Activated T-cell treated with anti-CD3 and anti-CD28 coated beads, Interleukin-2, amount 50 U/mL, for 72 hours (primary cell): ENCODE data around the gene RUFY1. TPM values are rescaled to one million over a fixed set of nuclear protein-coding genes. Genes with fewer than 3 reads are reported as not detected.
"Not testable (repeated sequence)": the region's sequence is repeated elsewhere in the genome, so short reads cannot be mapped to it uniquely, and the experiment has no call there.

ENCODE experiments used
- ATAC-seq, 2 donors: fragments of 150-1000 bp; cut with Tn5 transposase; replicated peaks in 1 of 2; 2 replicates each; pipeline ENCODE4 v1.10.0; 2021; ENCODE audit warnings: moderate library complexity in 2 of 2, mild to moderate bottlenecking in 1 of 2
- DNase-seq, 2 donors: peaks; one replicate each; pipeline ENCODE4 v3.0.0; 2021 to 2022; ENCODE audit warnings: mixed read lengths in 1 of 2
- H3K27ac Mint-ChIP-seq: one replicate; pipeline ENCODE4 v1.8.0; 2022; ENCODE audit warnings: mild to moderate bottlenecking, moderate library complexity, mixed read lengths
- H3K27me3 Mint-ChIP-seq: one replicate; pipeline ENCODE4 v1.8.0; 2022; ENCODE audit warnings: low read depth, mixed read lengths
- H3K36me3 Mint-ChIP-seq, 2 donors: one replicate each; pipeline ENCODE4 v1.8.0; 2022; ENCODE audit warnings: mixed read lengths in 2 of 2, mild to moderate bottlenecking in 1 of 2; ENCODE audit not compliant: insufficient read depth in 2 of 2
- H3K4me1 Mint-ChIP-seq: one replicate; pipeline ENCODE4 v1.8.0; 2022; ENCODE audit warnings: low read depth, mixed read lengths
- H3K4me3 Mint-ChIP-seq, 2 donors: one replicate each; pipeline ENCODE4 v1.8.0; 2022; ENCODE audit warnings: mild to moderate bottlenecking in 2 of 2, mixed read lengths in 2 of 2, moderate library complexity in 2 of 2
- H3K9me3 Mint-ChIP-seq, 2 donors: one replicate each; pipeline ENCODE4 v1.8.0; 2022; ENCODE audit warnings: mixed read lengths in 2 of 2
- total RNA-seq, 2 donors: library from RNA; stranded (reverse); gene quantifications; one replicate each; pipeline ENCODE4 v1.2.3, GENCODE V29; 2022

RUFY1 gene
- total RNA-seq, 2 donors from 2014 or later = 32.0 to 37.9 TPM

DNA sequence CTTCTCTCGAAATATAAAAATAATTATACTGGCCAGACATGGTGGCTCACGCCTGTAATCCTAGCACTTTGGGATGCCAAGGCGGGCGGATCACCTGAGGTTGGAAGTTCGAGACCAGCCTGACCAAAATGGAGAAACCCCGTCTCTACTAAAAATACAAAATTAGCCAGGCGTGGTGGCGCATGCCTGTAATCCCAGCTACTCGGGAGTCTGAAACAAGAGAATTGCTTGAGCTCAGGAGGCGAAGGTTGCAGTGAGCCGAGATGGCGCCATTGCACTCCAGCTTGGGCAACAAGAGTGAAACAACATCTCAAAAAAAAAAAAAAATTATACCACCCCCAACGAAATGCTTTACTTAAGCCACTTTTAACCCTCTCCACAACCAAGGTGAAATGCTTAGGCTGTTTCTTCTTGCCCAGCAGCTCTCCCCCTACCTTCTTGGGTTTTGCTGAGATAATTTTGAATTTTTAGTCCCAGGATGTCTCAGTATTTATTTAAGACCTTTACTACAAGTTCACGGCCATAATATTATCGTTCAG, 8.0 kb downstream of the RUFY1 start:
- peaks cover 37% of the 10 kb centered on the region for H3K4me1 Mint-ChIP-seq
- not testable (repeated sequence) for DNase-seq, H3K27ac Mint-ChIP-seq, ATAC-seq, H3K9me3 Mint-ChIP-seq, H3K27me3 Mint-ChIP-seq
- peaks cover 1 to 13% of the 10 kb centered on the region in 2 donors for H3K36me3 Mint-ChIP-seq
- peak overlapping the region in 1 of 2 donors; percentile 86 for H3K4me3 Mint-ChIP-seq

DNA sequence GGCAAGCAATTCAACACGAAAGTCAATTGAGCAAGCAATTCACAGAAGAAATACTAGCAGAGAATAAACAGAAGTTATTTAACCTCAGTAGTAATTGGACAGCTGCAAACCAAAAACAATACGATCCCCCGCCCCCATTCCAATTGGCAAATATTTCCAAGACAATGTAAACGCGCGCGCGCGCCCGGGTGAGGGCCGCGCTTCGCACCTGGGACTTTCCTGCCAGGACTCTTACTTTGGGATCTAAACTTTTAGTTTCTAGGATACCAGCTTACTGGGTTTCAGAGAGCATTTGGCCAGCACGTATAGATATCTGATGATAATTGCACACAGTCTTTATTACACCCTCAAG, 8.6 kb downstream of the RUFY1 start:
- H3K4me1 Mint-ChIP-seq = peaks cover 32% of the 10 kb centered on the region
- ATAC-seq = no peak
- H3K9me3 Mint-ChIP-seq = no peaks in the 10 kb centered on the region
- H3K4me3 Mint-ChIP-seq = peak overlapping the region; percentile 81 to 86
- peak overlapping the region; percentile 72 for H3K27ac Mint-ChIP-seq
- peaks cover 1 to 11% of the 10 kb centered on the region in 2 donors for H3K36me3 Mint-ChIP-seq
- no peaks in the 10 kb centered on the region for H3K27me3 Mint-ChIP-seq
- DNase-seq = no peak

DNA sequence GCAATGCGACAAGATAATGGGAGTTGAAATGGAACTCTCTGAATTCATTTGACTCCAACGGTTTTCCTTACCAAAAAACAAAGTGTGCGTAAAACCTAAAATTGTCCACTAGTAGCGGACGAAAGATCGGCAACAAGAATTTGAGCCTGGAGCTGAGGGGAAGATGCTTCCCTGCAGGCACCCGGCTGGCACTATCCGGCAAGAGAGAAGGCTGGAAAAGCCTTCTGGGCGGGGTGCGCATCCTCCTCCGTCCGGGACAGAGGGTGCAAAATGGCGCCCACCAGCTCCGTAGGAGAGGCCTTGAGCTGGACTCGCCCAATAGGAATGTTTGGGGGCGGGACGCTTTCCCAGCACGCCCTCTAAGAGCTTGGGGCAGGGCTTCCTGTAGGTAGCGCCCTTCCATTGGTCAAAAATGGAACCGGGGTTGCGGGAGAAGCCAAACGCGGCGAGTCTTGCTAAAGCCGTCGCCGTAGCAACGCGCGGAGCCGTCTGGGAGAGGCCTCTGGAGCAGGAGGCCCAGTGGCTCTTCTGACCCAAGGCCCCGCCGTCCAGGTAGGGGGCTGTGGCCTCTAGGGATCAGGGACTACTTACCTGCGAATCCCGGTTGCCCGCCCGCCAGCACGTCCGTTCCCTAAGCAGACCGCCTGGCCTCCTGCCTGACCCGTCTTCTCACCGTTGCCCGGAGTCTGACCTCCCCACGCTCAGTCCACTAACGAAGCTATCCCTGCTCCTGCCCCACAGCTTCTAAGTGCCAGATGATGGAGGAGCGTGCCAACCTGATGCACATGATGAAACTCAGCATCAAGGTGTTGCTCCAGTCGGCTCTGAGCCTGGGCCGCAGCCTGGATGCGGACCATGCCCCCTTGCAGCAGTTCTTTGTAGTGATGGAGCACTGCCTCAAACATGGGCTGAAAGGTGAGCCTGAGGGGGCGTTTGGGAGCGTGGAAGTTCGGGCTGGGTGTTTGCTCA, 9.2 kb downstream of the RUFY1 start:
- Mint-ChIP-seq H3K36me3 (peaks cover 1 to 13% of the 10 kb centered on the region in 2 donors), H3K9me3 (no peaks in the 10 kb centered on the region), H3K4me1 (peaks cover 25% of the 10 kb centered on the region), H3K4me3 (peak overlapping the region; percentile 81 to 86), H3K27ac (peak overlapping the region; percentile 72), H3K27me3 (no peaks in the 10 kb centered on the region)
- ATAC-seq (peak; percentile 99 to 100), DNase-seq (peak; percentile 74 to 96)

DNA sequence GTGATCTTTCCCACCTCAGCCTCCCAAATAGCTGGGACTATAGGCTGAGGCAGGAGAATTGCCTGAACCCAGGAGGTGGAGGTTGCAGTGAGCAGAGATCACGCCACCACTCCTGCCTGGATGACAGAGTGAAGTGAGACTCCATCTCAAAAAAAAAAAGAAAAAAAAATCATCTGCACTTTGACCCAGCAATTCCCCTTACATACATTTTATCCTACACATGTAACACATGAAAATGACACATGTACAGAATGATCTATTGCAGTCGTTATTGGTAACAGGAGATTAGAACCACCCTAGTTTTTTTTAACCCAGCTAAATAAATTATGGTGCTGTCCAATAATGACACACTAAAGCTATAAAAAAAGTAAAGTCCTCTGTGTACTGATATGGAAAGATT, 14.2 kb downstream of the RUFY1 start:
- Mint-ChIP-seq H3K4me3 (no peak overlapping the region), H3K9me3 (no peaks in the 10 kb centered on the region), H3K36me3 (peaks cover 5 to 15% of the 10 kb centered on the region in 2 donors), H3K4me1 (peaks cover 6% of the 10 kb centered on the region), H3K27ac (no peak overlapping the region), H3K27me3 (no peaks in the 10 kb centered on the region)
- ATAC-seq = no peak
- DNase-seq = no peak

DNA sequence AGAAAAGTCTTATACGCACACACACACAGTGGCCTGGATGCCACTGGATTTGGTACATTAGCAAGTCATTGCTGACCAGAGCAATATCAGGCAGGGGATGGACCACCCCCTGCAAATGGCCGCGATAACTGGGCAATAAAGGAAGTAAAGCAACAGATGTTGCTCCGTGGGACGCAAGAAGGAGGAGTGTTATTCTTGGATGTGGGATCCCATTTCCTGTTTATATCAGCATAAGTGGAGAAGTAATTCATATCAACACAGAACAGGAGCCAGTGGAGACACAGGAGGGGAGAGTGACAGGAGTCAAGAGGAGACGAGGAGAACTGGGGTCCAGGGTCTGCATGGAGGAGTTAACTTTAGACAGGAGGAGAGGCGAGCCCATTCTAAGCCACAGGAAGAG, 18.4 kb downstream of the RUFY1 start:
- H3K27me3 Mint-ChIP-seq = no peaks in the 10 kb centered on the region
- no peaks in the 10 kb centered on the region for H3K4me1 Mint-ChIP-seq
- DNase-seq (no peak), ATAC-seq (no peak)
- H3K4me3 Mint-ChIP-seq = no peak overlapping the region
- H3K9me3 Mint-ChIP-seq = no peaks in the 10 kb centered on the region
- H3K27ac Mint-ChIP-seq = no peak overlapping the region
- H3K36me3 Mint-ChIP-seq = peaks cover 5 to 20% of the 10 kb centered on the region in 2 donors

DNA sequence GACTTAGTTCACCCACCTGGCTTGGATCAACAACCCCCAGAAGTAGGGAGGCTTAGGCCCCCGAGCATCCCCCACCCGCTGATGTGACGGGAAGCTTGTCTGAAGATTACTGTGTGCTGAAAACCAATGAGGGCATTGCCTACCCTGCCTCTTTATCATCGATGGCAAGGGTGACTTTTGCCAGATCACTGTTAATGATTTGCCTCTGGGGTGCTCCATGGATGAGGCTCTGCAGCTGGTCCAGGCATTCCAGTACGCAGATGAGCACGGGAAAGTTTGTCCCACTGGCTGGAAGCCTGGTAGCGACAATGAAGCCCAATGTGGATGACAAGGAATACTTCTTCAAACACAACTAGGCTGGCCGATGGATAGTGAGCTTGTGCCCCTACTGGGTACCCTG, 22.0 kb downstream of the RUFY1 start:
- no peak overlapping the region for H3K27ac Mint-ChIP-seq
- no peak for ATAC-seq
- peaks cover 5 to 18% of the 10 kb centered on the region in 2 donors for H3K36me3 Mint-ChIP-seq
- H3K4me1 Mint-ChIP-seq = no peaks in the 10 kb centered on the region
- H3K9me3 Mint-ChIP-seq = no peaks in the 10 kb centered on the region
- H3K27me3 Mint-ChIP-seq = no peaks in the 10 kb centered on the region
- no peak overlapping the region for H3K4me3 Mint-ChIP-seq
- no peak for DNase-seq

DNA sequence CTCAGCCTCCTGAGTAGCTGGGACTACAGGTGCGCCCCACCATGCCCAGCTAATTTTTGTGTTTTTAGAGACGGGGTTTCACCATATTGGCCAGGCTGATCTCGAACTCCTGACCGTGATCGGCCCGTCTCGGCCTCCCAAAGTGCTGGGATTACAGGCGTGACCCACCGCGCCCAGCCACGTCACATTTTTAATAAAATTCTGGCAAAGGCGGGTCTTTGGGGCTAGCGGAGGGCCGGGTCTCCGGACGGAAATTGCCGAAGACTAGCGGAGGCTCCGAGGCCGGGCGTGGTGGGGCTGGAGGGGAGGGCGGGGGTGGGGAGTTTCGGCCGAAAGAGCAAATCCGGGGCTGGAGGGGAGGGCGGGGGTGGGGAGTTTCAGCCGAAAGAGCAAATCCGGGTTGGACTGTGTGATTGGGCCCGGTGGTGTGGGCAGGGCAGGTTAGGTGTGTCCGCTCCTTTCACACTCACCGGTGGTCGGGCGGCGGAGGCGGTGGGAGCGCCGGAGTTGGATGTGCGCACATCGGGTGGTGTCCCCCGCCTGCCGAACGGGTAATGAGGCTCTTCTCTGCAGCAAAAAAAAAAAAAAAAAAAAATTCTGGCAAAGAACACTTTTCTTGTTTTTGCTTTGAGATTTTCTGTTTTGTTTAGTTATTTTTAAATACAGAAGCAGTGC, 27.1 kb downstream of the RUFY1 start:
- Mint-ChIP-seq H3K36me3 (peaks cover 0 to 9% of the 10 kb centered on the region in 2 donors), H3K9me3 (no peaks in the 10 kb centered on the region), H3K27me3 (no peaks in the 10 kb centered on the region), H3K27ac (no peak overlapping the region), H3K4me3 (no peak overlapping the region), H3K4me1 (no peaks in the 10 kb centered on the region)
- no peak for ATAC-seq
- no peak for DNase-seq

DNA sequence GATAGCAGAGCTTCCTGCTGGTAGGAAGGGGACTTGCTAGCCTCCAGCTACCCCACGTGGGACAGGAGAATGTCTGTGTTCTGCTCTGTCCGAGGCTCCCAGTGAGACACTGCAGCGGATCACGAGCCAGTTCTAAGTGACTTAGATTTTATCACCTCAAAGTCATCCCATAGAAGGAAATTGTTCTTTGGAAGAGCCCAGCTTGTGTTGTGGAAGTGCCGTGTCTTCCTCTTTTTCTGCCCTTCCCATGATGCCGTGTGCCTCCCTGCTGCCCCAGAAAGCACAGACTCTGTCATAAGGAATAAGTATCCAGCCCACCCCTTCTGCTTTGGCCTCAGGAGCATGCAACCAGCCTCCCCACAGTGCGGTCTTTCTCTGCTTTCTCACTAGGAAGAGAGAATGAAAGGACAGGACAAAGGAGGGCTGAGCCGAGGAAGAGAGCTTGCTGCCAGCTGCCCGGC, 35.6 kb downstream of the RUFY1 start:
- no peaks in the 10 kb centered on the region for H3K9me3 Mint-ChIP-seq
- DNase-seq (no peak), ATAC-seq (no peak)
- H3K4me1 Mint-ChIP-seq = no peaks in the 10 kb centered on the region
- no peak overlapping the region for H3K4me3 Mint-ChIP-seq
- peaks cover 3 to 8% of the 10 kb centered on the region in 2 donors for H3K36me3 Mint-ChIP-seq
- no peaks in the 10 kb centered on the region for H3K27me3 Mint-ChIP-seq
- H3K27ac Mint-ChIP-seq = no peak overlapping the region

DNA sequence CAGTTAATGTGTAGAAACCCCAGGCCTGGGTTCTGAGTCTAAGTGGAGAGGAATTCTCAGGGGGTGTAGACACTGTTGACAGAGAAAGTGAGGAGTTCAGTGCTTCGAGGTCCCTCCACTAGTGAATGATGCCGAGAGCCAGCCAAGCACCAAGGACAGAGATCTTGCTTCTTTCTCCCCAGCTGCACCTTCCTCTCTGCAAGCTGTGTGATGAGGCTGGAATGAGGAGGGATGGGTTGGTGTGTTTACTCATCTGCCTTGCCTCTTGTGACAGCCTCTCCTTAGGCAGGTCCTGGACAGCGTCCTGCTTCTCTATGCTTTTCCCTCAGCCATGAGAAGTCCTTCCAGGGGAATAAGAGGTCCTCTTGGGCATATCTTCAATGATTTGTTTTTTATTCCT, 37.8 kb downstream of the RUFY1 start:
- Mint-ChIP-seq H3K36me3 (peaks cover 3 to 11% of the 10 kb centered on the region in 2 donors), H3K9me3 (no peaks in the 10 kb centered on the region), H3K4me3 (no peak overlapping the region), H3K27ac (no peak overlapping the region), H3K27me3 (no peaks in the 10 kb centered on the region), H3K4me1 (no peaks in the 10 kb centered on the region)
- ATAC-seq (no peak), DNase-seq (no peak)

DNA sequence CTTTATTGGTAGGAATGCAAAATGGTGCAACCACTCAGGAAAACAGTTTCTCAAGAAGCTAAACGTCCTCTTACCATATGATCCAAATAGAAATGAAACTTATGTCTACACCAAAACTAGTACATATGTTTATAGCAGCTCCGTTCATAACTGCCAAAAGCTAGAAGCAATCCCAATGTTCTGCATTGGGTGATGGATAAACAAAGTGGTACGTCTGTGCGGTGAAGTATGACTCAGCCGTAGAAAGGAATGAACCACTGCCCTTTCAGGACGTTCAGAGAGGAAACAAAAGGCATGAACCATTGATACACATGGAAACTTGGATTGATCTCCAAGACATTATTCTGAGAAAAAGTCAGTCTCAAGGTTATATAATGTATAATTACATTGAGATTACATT, 45.6 kb downstream of the RUFY1 start:
- H3K27ac Mint-ChIP-seq = no peak overlapping the region
- ATAC-seq (no peak), DNase-seq (no peak)
- no peak overlapping the region for H3K4me3 Mint-ChIP-seq
- H3K9me3 Mint-ChIP-seq = no peaks in the 10 kb centered on the region
- H3K4me1 Mint-ChIP-seq = no peaks in the 10 kb centered on the region
- no peaks in the 10 kb centered on the region for H3K27me3 Mint-ChIP-seq
- H3K36me3 Mint-ChIP-seq = peaks cover 6 to 19% of the 10 kb centered on the region in 2 donors

DNA sequence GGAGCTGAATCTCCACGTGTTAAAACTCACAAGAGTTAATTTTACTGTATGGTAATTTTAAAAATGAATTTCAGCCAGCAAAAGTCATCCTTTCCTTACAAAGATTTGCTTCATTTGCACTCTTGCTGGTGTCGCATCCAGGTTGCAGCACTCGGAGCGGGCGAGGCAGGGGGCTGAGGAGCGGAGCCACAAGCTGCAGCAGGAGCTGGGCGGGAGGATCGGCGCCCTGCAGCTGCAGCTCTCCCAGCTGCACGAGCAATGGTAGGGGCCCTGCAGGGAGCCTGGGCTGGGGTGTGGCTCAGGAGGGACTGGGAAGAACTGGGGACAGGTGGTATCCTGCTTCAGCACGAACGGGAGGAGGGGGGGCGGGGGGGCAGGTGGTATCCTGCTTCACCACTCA, 46.1 kb downstream of the RUFY1 start:
- peaks cover 6 to 20% of the 10 kb centered on the region in 2 donors for H3K36me3 Mint-ChIP-seq
- H3K27ac Mint-ChIP-seq = no peak overlapping the region
- H3K4me3 Mint-ChIP-seq = no peak overlapping the region
- H3K9me3 Mint-ChIP-seq = no peaks in the 10 kb centered on the region
- ATAC-seq = no peak
- no peaks in the 10 kb centered on the region for H3K4me1 Mint-ChIP-seq
- no peak for DNase-seq
- no peaks in the 10 kb centered on the region for H3K27me3 Mint-ChIP-seq

DNA sequence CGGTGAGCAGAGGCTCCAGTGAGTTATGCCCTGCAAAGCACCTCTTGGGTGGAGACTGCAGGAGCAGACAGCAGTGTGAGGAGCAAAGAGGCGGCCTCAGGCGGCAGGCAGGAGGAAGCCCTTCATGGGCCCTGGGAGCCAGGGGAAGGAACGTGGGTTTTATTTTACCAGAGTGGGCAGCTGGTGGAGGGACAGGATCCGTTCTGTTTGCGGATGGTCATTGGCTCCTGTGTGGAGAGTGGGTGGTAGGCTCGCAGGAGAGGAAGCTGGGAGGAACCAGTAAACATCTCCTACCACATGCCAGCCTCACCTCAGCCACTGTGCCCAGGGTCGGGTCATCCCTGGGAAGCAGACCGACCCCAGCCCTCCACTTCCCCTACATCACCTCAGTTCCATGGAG, 48.7 kb downstream of the RUFY1 start:
- Mint-ChIP-seq H3K27ac (peak overlapping the region; percentile 34), H3K27me3 (no peaks in the 10 kb centered on the region), H3K4me3 (no peak overlapping the region), H3K36me3 (peaks cover 5 to 8% of the 10 kb centered on the region in 2 donors), H3K9me3 (no peaks in the 10 kb centered on the region), H3K4me1 (no peaks in the 10 kb centered on the region)
- DNase-seq (no peak), ATAC-seq (no peak)

DNA sequence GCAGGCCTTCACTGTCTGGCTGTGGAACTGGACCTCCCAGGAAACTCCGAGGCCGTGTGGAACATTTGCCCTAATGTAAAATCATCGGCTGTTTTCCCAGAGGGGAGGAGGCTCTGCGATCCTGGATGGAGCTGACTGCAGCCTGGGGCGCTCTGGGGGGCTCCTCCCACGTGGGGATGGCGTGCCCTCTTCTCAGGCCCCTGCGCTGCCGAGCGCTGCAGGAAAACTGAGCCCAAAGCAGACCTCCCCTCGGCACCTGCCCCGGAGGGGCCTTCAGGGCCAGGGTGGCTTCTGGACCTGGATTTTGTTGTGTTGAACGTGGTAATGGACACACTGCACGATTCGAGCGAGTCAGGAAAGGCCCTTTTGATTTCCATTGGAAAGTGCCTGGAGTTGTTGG, 49.2 kb downstream of the RUFY1 start:
- no peaks in the 10 kb centered on the region for H3K9me3 Mint-ChIP-seq
- H3K4me3 Mint-ChIP-seq = no peak overlapping the region
- DNase-seq (no peak), ATAC-seq (no peak)
- no peaks in the 10 kb centered on the region for H3K27me3 Mint-ChIP-seq
- no peaks in the 10 kb centered on the region for H3K4me1 Mint-ChIP-seq
- H3K27ac Mint-ChIP-seq = no peak overlapping the region
- H3K36me3 Mint-ChIP-seq = peaks cover 4 to 6% of the 10 kb centered on the region in 2 donors
